Naive thymus-derived CD4-positive, alpha-beta T cell (primary cell): ENCODE results near the gene WDR31. TPM values are rescaled to one million over a fixed set of nuclear protein-coding genes. Genes with fewer than 3 reads are reported as not detected.

ENCODE experiments used
- ATAC-seq: fragments of 150-1000 bp; cut with Tn5 transposase; 2 replicates; pipeline ENCODE4 v1.10.0; 2021; ENCODE audit warnings: mild to moderate bottlenecking, moderate library complexity
- CTCF ChIA-PET: fragments of 350-600 bp; sonication (Branson Sonifier 250); formaldehyde crosslinking; loops from one replicate; lab custom pipeline; 2021; ENCODE audit warnings: antibody characterized with exemption; lab: Charles Lee
- POLR2A ChIA-PET: fragments of 350-600 bp; sonication (Branson Sonifier 250); formaldehyde crosslinking; loops from one replicate; lab custom pipeline; 2021; ENCODE audit warnings: antibody characterized with exemption, inconsistent platforms; lab: Charles Lee
- DNase-seq, 9 donors: peaks; one replicate each; pipeline versions ENCODE4 v3.0.0 to v3.0.0-alpha.2; 2020 to 2022; ENCODE audit warnings: mixed read lengths in 1 of 9
- H3K27ac ChIP-seq: one replicate; pipeline ENCODE4 v1.7.0; 2013; ENCODE audit warnings: mild to moderate bottlenecking, low read depth, low read length, moderate library complexity
- H3K27me3 ChIP-seq, 2 donors: one replicate each; pipeline ENCODE4 v1.7.0; 2013; ENCODE audit warnings: low read length in 2 of 2, mild to moderate bottlenecking in 2 of 2, moderate library complexity in 2 of 2; ENCODE audit not compliant: control insufficient read depth in 2 of 2, insufficient read depth in 2 of 2
- H3K36me3 ChIP-seq, 3 experiments: 1 replicate in 2 of 3; 2 replicates in 1 of 3; pipeline ENCODE4 v1.7.0; 2013; ENCODE audit warnings: low read length in 3 of 3, mild to moderate bottlenecking in 3 of 3, moderate library complexity in 1 of 3; ENCODE audit not compliant: insufficient read depth in 3 of 3, control insufficient read depth in 2 of 3
- H3K4me1 ChIP-seq, 2 donors: one replicate each; pipeline ENCODE4 v1.7.0; 2013; ENCODE audit warnings: low read length in 2 of 2, mild to moderate bottlenecking in 2 of 2, moderate library complexity in 1 of 2; ENCODE audit not compliant: control insufficient read depth in 2 of 2, insufficient read depth in 2 of 2
- H3K4me3 ChIP-seq: 2 replicates; pipeline ENCODE4 v1.7.0; 2013; ENCODE audit warnings: mild to moderate bottlenecking, low read length
- H3K9me3 ChIP-seq, 3 experiments: 1 replicate in 2 of 3; 2 replicates in 1 of 3; pipeline ENCODE4 v1.7.0; 2013; ENCODE audit warnings: low read length in 3 of 3; ENCODE audit not compliant: control insufficient read depth in 2 of 3
- H3K27ac Mint-ChIP-seq, 9 donors: one replicate each; pipeline ENCODE4 v1.8.0; 2020 to 2022; ENCODE audit warnings: mixed read lengths in 9 of 9, mild to moderate bottlenecking in 8 of 9, moderate library complexity in 5 of 9, inconsistent platforms in 2 of 9
- H3K27me3 Mint-ChIP-seq, 5 donors: one replicate each; pipeline ENCODE4 v1.8.0; 2021 to 2022; ENCODE audit warnings: mixed read lengths in 5 of 5, mild to moderate bottlenecking in 1 of 5
- H3K36me3 Mint-ChIP-seq, 5 donors: one replicate each; pipeline ENCODE4 v1.8.0; 2020 to 2022; ENCODE audit warnings: mixed read lengths in 5 of 5, mild to moderate bottlenecking in 3 of 5, inconsistent platforms in 1 of 5
- H3K4me1 Mint-ChIP-seq, 7 donors: one replicate each; pipeline ENCODE4 v1.8.0; 2020 to 2022; ENCODE audit warnings: mixed read lengths in 7 of 7, mild to moderate bottlenecking in 3 of 7, inconsistent platforms in 1 of 7
- H3K4me3 Mint-ChIP-seq, 10 donors: one replicate each; pipeline ENCODE4 v1.8.0; 2020 to 2022; ENCODE audit warnings: mild to moderate bottlenecking in 10 of 10, mixed read lengths in 10 of 10, moderate library complexity in 6 of 10, inconsistent platforms in 2 of 10
- H3K9me3 Mint-ChIP-seq, 11 donors: one replicate each; pipeline ENCODE4 v1.8.0; 2020 to 2022; ENCODE audit warnings: mixed read lengths in 11 of 11, mild to moderate bottlenecking in 4 of 11, inconsistent platforms in 1 of 11, moderate library complexity in 1 of 11
- intact Hi-C, 2 donors: fragments of 100-400 bp; cut with micrococcal nuclease; formaldehyde crosslinking; loops; one replicate each; pipeline ENCODE4 v1.15.1; 2023
- polyA plus RNA-seq, 2 donors: library from polyadenylated mRNA; unstranded; fragments of 300-500 nt; fragmentation: Illumina TruSeq; gene quantifications; one replicate each; pipeline ENCODE4 v1.2.3, GENCODE V29; 2021
- total RNA-seq, 6 experiments: library from RNA in 5 of 6; stranded (reverse) in 5 of 6; gene quantifications; 1 replicate in 5 of 6; 2 replicates in 1 of 6; pipeline ENCODE4 v1.2.3 and lab custom pipeline; 2021 to 2026

WDR31 gene
- total and polyA plus RNA-seq, 7 experiments from 2014 or later = 0.27 to 1.7 (median 1.0) TPM

GRCh38 chr9:113345671-113346070 is 5.6 kb upstream of the WDR31 start:
- Histone ChIP-seq H3K9me3 (no peaks in the 10 kb centered on the region), H3K27ac (no peak overlapping the region), H3K4me1 (peaks cover 9 to 27% of the 10 kb centered on the region in 2 donors), H3K27me3 (peaks cover 3 to 5% of the 10 kb centered on the region in 2 donors), H3K4me3 (no peak overlapping the region), H3K36me3 (no peaks in the 10 kb centered on the region)
- Mint-ChIP-seq H3K9me3 (no peaks in the 10 kb centered on the region), H3K4me1 (peaks cover 13 to 55% (median 31%) of the 10 kb centered on the region in 7 donors), H3K27me3 (peaks cover 0 to 14% (median 8%) of the 10 kb centered on the region in 5 donors), H3K36me3 (peaks cover 0 to 3% (median 0%) of the 10 kb centered on the region in 5 donors), H3K4me3 (no peak overlapping the region), H3K27ac (no peak overlapping the region)
- ChIA-PET POLR2A (no interaction called here), CTCF (interaction anchor here (0.6 kb wide), 1 partner anchor 270 kb away, joined by 3 read pairs; no protein-coding TSS in a partner anchor)
- intact Hi-C loops = loop anchor here in 1 of 2 donors (5.0 kb wide), 1 partner anchor 172 kb away; no protein-coding TSS in a partner anchor
- ATAC-seq = no peak
- no peak for DNase-seq

GRCh38 chr9:113345190-113345589 is 5.1 kb upstream of the WDR31 start:
- peaks cover 2 to 5% of the 10 kb centered on the region in 2 donors for H3K27me3 ChIP-seq
- H3K4me3 ChIP-seq = no peak overlapping the region
- CTCF ChIA-PET = no interaction called here
- Mint-ChIP-seq H3K4me3 (peak overlapping the region in 1 of 10 donors; percentile 38), H3K4me1 (peaks cover 9 to 55% (median 31%) of the 10 kb centered on the region in 7 donors), H3K27me3 (peaks cover 0 to 9% (median 4%) of the 10 kb centered on the region in 5 donors), H3K9me3 (no peaks in the 10 kb centered on the region), H3K36me3 (peaks cover 0 to 3% (median 0%) of the 10 kb centered on the region in 5 donors), H3K27ac (peak overlapping the region in 1 of 9 donors; percentile 10)
- DNase-seq = no peak
- POLR2A ChIA-PET = no interaction called here
- no peak overlapping the region for H3K27ac ChIP-seq
- no peaks in the 10 kb centered on the region for H3K9me3 ChIP-seq
- no peak for ATAC-seq
- peaks cover 4 to 22% of the 10 kb centered on the region in 2 donors for H3K4me1 ChIP-seq
- intact Hi-C loops = loop anchor here in 1 of 2 donors (5.0 kb wide), 1 partner anchor 172 kb away; no protein-coding TSS in a partner anchor
- H3K36me3 ChIP-seq = no peaks in the 10 kb centered on the region

- Mint-ChIP-seq H3K9me3 (no peaks in the 10 kb centered on the region), H3K4me1 (peaks cover 12 to 58% (median 30%) of the 10 kb centered on the region in 7 donors), H3K27ac (peak overlapping the region in 1 of 9 donors; percentile 44), H3K4me3 (no peak overlapping the region), H3K36me3 (peaks cover 0 to 3% (median 0%) of the 10 kb centered on the region in 5 donors), H3K27me3 (peaks cover 0 to 7% (median 0%) of the 10 kb centered on the region in 5 donors)
- H3K4me3 ChIP-seq = no peak overlapping the region
- no peaks in the 10 kb centered on the region for H3K9me3 ChIP-seq
- H3K4me1 ChIP-seq = peaks cover 4 to 20% of the 10 kb centered on the region in 2 donors
- intact Hi-C loops = loop anchor here in 1 of 2 donors (5.0 kb wide), 1 partner anchor 121 kb away; the partner anchor contains the start of genes FKBP15 and SLC31A1
- H3K27ac ChIP-seq = no peak overlapping the region
- DNase-seq (no peak), ATAC-seq (no peak)
- peaks cover 0 to 1% of the 10 kb centered on the region in 2 donors for H3K27me3 ChIP-seq
- ChIA-PET CTCF (no interaction called here), POLR2A (interaction anchor here (0.9 kb wide), 1 partner anchor 28 kb away, joined by 3 read pairs; no protein-coding TSS in a partner anchor)
- peaks cover 0 to 4% (median 0%) of the 10 kb centered on the region in 3 experiments for H3K36me3 ChIP-seq
These were observed 3.7 kb upstream of the WDR31 start for GRCh38 chr9:113343732-113344231.

GRCh38 chr9:113341712-113342410 is 1.8 kb upstream of the WDR31 start:
- Mint-ChIP-seq H3K36me3 (peaks cover 0 to 3% (median 0%) of the 10 kb centered on the region in 5 donors), H3K9me3 (no peaks in the 10 kb centered on the region), H3K4me1 (peaks cover 12 to 49% (median 30%) of the 10 kb centered on the region in 7 donors), H3K27me3 (peaks cover 0 to 7% (median 0%) of the 10 kb centered on the region in 5 donors), H3K27ac (peak overlapping the region in 8 of 9 donors; percentile 39 to 78 (median 64)), H3K4me3 (peak overlapping the region in 9 of 10 donors; percentile 2 to 91 (median 60))
- H3K27ac ChIP-seq = no peak overlapping the region
- peaks cover 4 to 20% of the 10 kb centered on the region in 2 donors for H3K4me1 ChIP-seq
- H3K36me3 ChIP-seq = peaks cover 0 to 4% (median 0%) of the 10 kb centered on the region in 3 experiments
- H3K27me3 ChIP-seq = no peaks in the 10 kb centered on the region
- peak in 2 of 9 donors; percentile 11 to 16 for DNase-seq
- intact Hi-C loops = loop anchor here (2.0 to 5.0 kb wide), 3 partner anchors 69 to 1711 kb away; partner anchors contain the start of genes C9orf43 (in 1 of the 2), DNAJC25 (in 1 of the 2), FKBP15 (in 1 of the 2) and POLE3 (in 1 of the 2)
- no peak for ATAC-seq
- POLR2A ChIA-PET = interaction anchor here (2.2 to 3.3 kb wide), 2 partner anchors 59 to 66 kb away, joined by 7 to 24 read pairs; partner anchors contain the start of genes ALAD, CDC26 and PRPF4
- no peaks in the 10 kb centered on the region for H3K9me3 ChIP-seq
- no peak overlapping the region for H3K4me3 ChIP-seq
- CTCF ChIA-PET = interaction anchor here (0.5 kb wide), 1 partner anchor 24 kb away, joined by 4 read pairs; no protein-coding TSS in a partner anchor

- intact Hi-C loops = no loop called here
- Mint-ChIP-seq H3K4me1 (peaks cover 11 to 42% (median 28%) of the 10 kb centered on the region in 7 donors), H3K4me3 (no peak overlapping the region), H3K36me3 (peaks cover 0 to 2% (median 0%) of the 10 kb centered on the region in 5 donors), H3K27me3 (peaks cover 0 to 7% (median 0%) of the 10 kb centered on the region in 5 donors), H3K27ac (no peak overlapping the region), H3K9me3 (no peaks in the 10 kb centered on the region)
- H3K27ac ChIP-seq = no peak overlapping the region
- no peaks in the 10 kb centered on the region for H3K27me3 ChIP-seq
- CTCF ChIA-PET = interaction anchor here (0.6 kb wide), 1 partner anchor 42 kb away, joined by 3 read pairs; no protein-coding TSS in a partner anchor
- ATAC-seq (no peak), DNase-seq (no peak)
- POLR2A ChIA-PET = interaction anchor here (1.5 kb wide), 1 partner anchor 73 kb away, joined by 3 read pairs; the partner anchor contains the start of genes C9orf43 and POLE3
- peaks cover 4 to 20% of the 10 kb centered on the region in 2 donors for H3K4me1 ChIP-seq
- peaks cover 0 to 4% (median 0%) of the 10 kb centered on the region in 3 experiments for H3K36me3 ChIP-seq
- H3K9me3 ChIP-seq = no peaks in the 10 kb centered on the region
- H3K4me3 ChIP-seq = no peak overlapping the region
These were observed 2.4 kb downstream of the WDR31 start for GRCh38 chr9:113337714-113338113.

GRCh38 chr9:113331780-113332179 is 8.3 kb downstream of the WDR31 start:
- no peak overlapping the region for H3K4me3 ChIP-seq
- CTCF ChIA-PET = no interaction called here
- peaks cover 0 to 11% (median 0%) of the 10 kb centered on the region in 7 donors for H3K4me1 Mint-ChIP-seq
- H3K36me3 Mint-ChIP-seq = no peaks in the 10 kb centered on the region
- H3K27ac Mint-ChIP-seq = no peak overlapping the region
- no peaks in the 10 kb centered on the region for H3K27me3 Mint-ChIP-seq
- H3K4me1 ChIP-seq = no peaks in the 10 kb centered on the region
- intact Hi-C loops = no loop called here
- H3K27ac ChIP-seq = no peak overlapping the region
- POLR2A ChIA-PET = no interaction called here
- H3K36me3 ChIP-seq = no peaks in the 10 kb centered on the region
- no peaks in the 10 kb centered on the region for H3K9me3 Mint-ChIP-seq
- no peak overlapping the region for H3K4me3 Mint-ChIP-seq
- H3K27me3 ChIP-seq = no peaks in the 10 kb centered on the region
- ATAC-seq = no peak
- DNase-seq = no peak
- H3K9me3 ChIP-seq = no peaks in the 10 kb centered on the region
